K562 (cell line): ENCODE results near the gene DEF6. TPM values are rescaled to one million over a fixed set of nuclear protein-coding genes. Genes with fewer than 3 reads are reported as not detected.

Experiments used
- ATAC-seq: fragments of 200-7000 bp; cut with Tn5 transposase; 3 replicates; pipeline ENCODE4 v1.9.1; 2020; ENCODE audit warnings: moderate library complexity
- BruUV-seq: library from RNA; stranded (reverse); fragments of 400-500 nt; replicated peaks from 2 replicates; lab custom pipeline; 2021; lab: Mats Ljungman, UMichigan
- CTCF ChIA-PET: fragments of 300-600 bp; formaldehyde crosslinking; extraction: SDS; loops from one replicate; lab custom pipeline; 2021; ENCODE audit warnings: low intra/inter-chr PET ratio; lab: Yijun Ruan, JAX
- POLR2A ChIA-PET: fragments of 300-600, 350-650 bp; sonication (Branson Sonifier 250); formaldehyde crosslinking; extraction: SDS; loops from one replicate; lab custom pipeline; 2021; ENCODE audit warnings: antibody characterized with exemption, inconsistent platforms; lab: Yijun Ruan, JAX
- DNase-seq, 4 experiments: peaks; one replicate each; pipeline versions ENCODE4 v3.0.0 to v3.0.0-alpha.2; 2011 to 2018; ENCODE audit warnings: low spot score in 3 of 4, mixed read lengths in 3 of 4; ENCODE audit errors: extremely low read depth in 1 of 4
- FAIRE-seq: peaks from 2 replicates; lab custom pipeline; 2011; peaks lifted over from hg19 to GRCh38; lab: Jason Lieb, UNC
- H2AFZ ChIP-seq: 2 replicates; pipeline ENCODE4 v1.6.0; 2011; ENCODE audit warnings: low read depth, low read length, control low read depth, inconsistent platforms
- H3K27ac ChIP-seq: fragments of 200-600 bp; 3 replicates; pipeline ENCODE4 v1.8.0; 2011; ENCODE audit warnings: low read depth, mild to moderate bottlenecking, control low read depth, inconsistent platforms, low read length, moderate library complexity, mixed read lengths; ENCODE audit errors: extremely low read depth
- H3K27me3 ChIP-seq, 2 experiments: fragments of 300-600 bp in 1 of 2; 2 replicates in 1 of 2; 3 replicates in 1 of 2; pipeline versions ENCODE4 v1.6.0 to v1.8.0; 2011; ENCODE audit warnings: inconsistent platforms in 2 of 2, low read length in 2 of 2, mild to moderate bottlenecking in 1 of 2, mixed read lengths in 1 of 2, moderate library complexity in 1 of 2; ENCODE audit not compliant: control insufficient read depth in 2 of 2, insufficient read depth in 2 of 2
- H3K36me3 ChIP-seq: fragments of 300-600 bp; 3 replicates; pipeline ENCODE4 v1.8.0; 2011; ENCODE audit warnings: mild to moderate bottlenecking, low read length, inconsistent platforms; ENCODE audit not compliant: control insufficient read depth, insufficient read depth
- H3K4me1 ChIP-seq, 2 experiments: fragments of 200-600 bp in 1 of 2; replicated peaks in 1 of 2; 2 replicates in 1 of 2; 3 replicates in 1 of 2; pipeline versions ENCODE4 v1.5.1 to v1.8.0; 2011; ENCODE audit warnings: inconsistent platforms in 2 of 2, low read length in 2 of 2, mild to moderate bottlenecking in 1 of 2, mixed read lengths in 1 of 2, moderate library complexity in 1 of 2; ENCODE audit not compliant: control insufficient read depth in 2 of 2, insufficient read depth in 2 of 2
- H3K4me2 ChIP-seq: 2 replicates; pipeline ENCODE4 v1.6.1; 2011; ENCODE audit warnings: low read length, control low read depth, inconsistent platforms, mixed read lengths; ENCODE audit not compliant: insufficient read depth
- H3K4me3 ChIP-seq: fragments of 200-600 bp; sonication (generic), shearing (Covaris generic); 2 replicates; pipeline ENCODE4 v1.5.1; 2016; ENCODE audit warnings: control low read depth, inconsistent platforms
- H3K79me2 ChIP-seq: fragments of 200-600 bp; 3 replicates; pipeline ENCODE4 v1.8.0; 2011; ENCODE audit warnings: low read length, inconsistent platforms; ENCODE audit not compliant: control insufficient read depth, insufficient read depth
- H3K9ac ChIP-seq, 2 experiments: 2 replicates each; pipeline versions ENCODE4 v1.6.0 to v1.6.1; 2011; ENCODE audit warnings: low read depth in 2 of 2, low read length in 2 of 2, control low read depth in 1 of 2, inconsistent platforms in 1 of 2, mild to moderate bottlenecking in 1 of 2, mixed read lengths in 1 of 2; ENCODE audit not compliant: insufficient read depth in 1 of 2
- H3K9me1 ChIP-seq: one replicate; pipeline ENCODE4 v1.6.0; 2011; ENCODE audit warnings: inconsistent platforms, mild to moderate bottlenecking, low read length, moderate library complexity; ENCODE audit not compliant: control insufficient read depth, insufficient read depth
- H3K9me3 ChIP-seq: replicated peaks from 2 replicates; pipeline ENCODE4 v1.5.1; 2011; ENCODE audit warnings: low read depth, low read length, inconsistent platforms; ENCODE audit not compliant: control insufficient read depth, insufficient read depth
- H4K20me1 ChIP-seq: replicated peaks from 2 replicates; pipeline ENCODE4 v1.6.1; 2011; ENCODE audit warnings: low read length, inconsistent platforms, mixed read lengths; ENCODE audit not compliant: control insufficient read depth, insufficient read depth
- CEBPG ChIP-seq, 3 experiments: fragments of 200-800 bp in 1 of 3; sonication (Bioruptor generic) in 1 of 3; sonication (generic) in 1 of 3; formaldehyde crosslinking in 1 of 3; IDR thresholded peaks in 2 of 3; conservative IDR thresholded peaks in 1 of 3; 2 replicates each; pipeline versions ENCODE4 v1.6.1 to v1.8.0; 2016 to 2022; ENCODE audit warnings: missing compliant biosample characterization in 2 of 3, missing genetic modification characterization in 2 of 3, mild to moderate bottlenecking in 1 of 3, missing genetic modification reagents in 1 of 3
- CREBBP ChIP-seq: IDR thresholded peaks from one replicate; pipeline ENCODE4 v1.6.1; 2012; ENCODE audit warnings: low read depth, mild to moderate bottlenecking, control low read depth, inconsistent platforms, low read length
- EP300 ChIP-seq: IDR thresholded peaks from 2 replicates; pipeline ENCODE4 v1.6.1; 2012; ENCODE audit warnings: low read length, improper control_type of control experiment
- ETV1 ChIP-seq: fragments of 450-650 bp; conservative IDR thresholded peaks from 2 replicates; pipeline ENCODE4 v1.6.1; 2016; ENCODE audit warnings: missing genetic modification characterization, control low read depth, low read depth, missing compliant biosample characterization
- ETV5 ChIP-seq: sonication (generic); formaldehyde crosslinking; IDR thresholded peaks from 2 replicates; pipeline ENCODE4 v1.4.0; 2020; ENCODE audit warnings: low read depth, mild to moderate bottlenecking, missing genetic modification reagents
- FOXA1 ChIP-seq: fragments of 450-650 bp; IDR thresholded peaks from 2 replicates; pipeline ENCODE4 v1.6.1; 2016; ENCODE audit warnings: mild to moderate bottlenecking, borderline replicate concordance
- HOMEZ ChIP-seq: fragments of 250-450 bp; sonication (Bioruptor Pico); IDR thresholded peaks from 2 replicates; pipeline ENCODE4 v1.4.0; 2020; ENCODE audit warnings: mild to moderate bottlenecking, moderate library complexity
- PTTG1 ChIP-seq: fragments of 450-650 bp; IDR thresholded peaks from 2 replicates; pipeline ENCODE4 v1.6.1; 2016; ENCODE audit warnings: low read depth, mild to moderate bottlenecking, missing genetic modification characterization, missing compliant biosample characterization
- TCF15 ChIP-seq: fragments of 250-450 bp; sonication (Bioruptor Pico); IDR thresholded peaks from 2 replicates; pipeline ENCODE4 v1.8.0; 2022; ENCODE audit warnings: moderate library complexity, mild to moderate bottlenecking, inconsistent platforms
- YY1 ChIP-seq, 3 experiments: IDR thresholded peaks; 2 replicates each; pipeline ENCODE4 v1.6.1; 2011; ENCODE audit warnings: low read length in 2 of 3, mild to moderate bottlenecking in 2 of 3, moderate library complexity in 2 of 3, borderline replicate concordance in 1 of 3, control low read depth in 1 of 3, low read depth in 1 of 3; ENCODE audit not compliant: insufficient read depth in 3 of 3, insufficient replicate concordance in 2 of 3, control insufficient read depth in 1 of 3, insufficient read length in 1 of 3; ENCODE audit errors: extremely low read depth in 1 of 3
- ZBTB17 ChIP-seq: fragments of 450-650 bp; formaldehyde crosslinking; IDR thresholded peaks from 2 replicates; pipeline ENCODE4 v1.4.0; 2020; ENCODE audit warnings: mild to moderate bottlenecking
- ZBTB7A ChIP-seq: IDR thresholded peaks from 2 replicates; pipeline ENCODE4 v1.6.1; 2011; ENCODE audit warnings: low read depth, mild to moderate bottlenecking, low read length, moderate library complexity, borderline replicate concordance; ENCODE audit not compliant: control insufficient read depth
- ZNF232 ChIP-seq: sonication (generic); formaldehyde crosslinking; IDR thresholded peaks from 2 replicates; pipeline ENCODE4 v1.8.0; 2022; ENCODE audit warnings: mild to moderate bottlenecking, missing genetic modification reagents
- ZNF583 ChIP-seq: fragments of 250-450 bp; sonication (Bioruptor Pico); IDR thresholded peaks from 2 replicates; pipeline ENCODE4 v1.4.0; 2020
- WGBS: fragments of 100-300 bp; shearing (Covaris generic); methylation state at CpG from one replicate; pipeline ENCODE4 v1.1.6; 2016; ENCODE audit warnings: low coverage, mixed read lengths; ENCODE audit not compliant: insufficient coverage; ENCODE audit errors: missing lambda C conversion rate; 5-methylcytosine and 5-hydroxymethylcytosine counted together
- in situ Hi-C: fragments of 300-500 bp; cut with MboI; formaldehyde crosslinking; loops from 4 replicates; pipeline ENCODE4 v1.15.0; 2018; ENCODE audit warnings: inconsistent platforms, mixed read lengths
- intact Hi-C: fragments of 100-400 bp; cut with micrococcal nuclease; formaldehyde crosslinking; loops from 2 replicates; pipeline ENCODE4 v1.14.2; 2022
- polyA plus RNA-seq, 8 experiments: library from polyadenylated mRNA; depleted of rRNA in 4 of 8; stranded (reverse) in 5 of 8; unstranded in 3 of 8; fragments of >200 nt; fragmentation: Nextera tagmentation in 2 of 8; fragmentation: Illumina TruSeq in 1 of 8; extraction: Ambion mirVana in 2 of 8; extraction: Trizol in 1 of 8; gene quantifications; 2 replicates each; pipeline versions ENCODE4 v1.2.1 to v1.2.3, GENCODE V29; 2011 to 2014; ENCODE audit warnings: inconsistent platforms in 1 of 8, missing spikeins in 1 of 8
- total RNA-seq, 7 experiments: library from RNA; depleted of rRNA in 6 of 7; stranded (reverse); fragments of >200 nt in 6 of 7; fragmentation: Illumina TruSeq in 2 of 7; extraction: Trizol in 2 of 7; gene quantifications; 2 replicates each; pipeline versions ENCODE4 v1.2.1 to v1.2.3, GENCODE V29; 2011 to 2021; ENCODE audit warnings: low replicate concordance in 1 of 7

Gene DEF6
- total and polyA plus RNA-seq, 9 of the 15 experiments (the other 6 are each of a cell fraction or from before 2014, with no cell fraction given) = 1.3 to 44.6 (median 22.7) TPM

DNA sequence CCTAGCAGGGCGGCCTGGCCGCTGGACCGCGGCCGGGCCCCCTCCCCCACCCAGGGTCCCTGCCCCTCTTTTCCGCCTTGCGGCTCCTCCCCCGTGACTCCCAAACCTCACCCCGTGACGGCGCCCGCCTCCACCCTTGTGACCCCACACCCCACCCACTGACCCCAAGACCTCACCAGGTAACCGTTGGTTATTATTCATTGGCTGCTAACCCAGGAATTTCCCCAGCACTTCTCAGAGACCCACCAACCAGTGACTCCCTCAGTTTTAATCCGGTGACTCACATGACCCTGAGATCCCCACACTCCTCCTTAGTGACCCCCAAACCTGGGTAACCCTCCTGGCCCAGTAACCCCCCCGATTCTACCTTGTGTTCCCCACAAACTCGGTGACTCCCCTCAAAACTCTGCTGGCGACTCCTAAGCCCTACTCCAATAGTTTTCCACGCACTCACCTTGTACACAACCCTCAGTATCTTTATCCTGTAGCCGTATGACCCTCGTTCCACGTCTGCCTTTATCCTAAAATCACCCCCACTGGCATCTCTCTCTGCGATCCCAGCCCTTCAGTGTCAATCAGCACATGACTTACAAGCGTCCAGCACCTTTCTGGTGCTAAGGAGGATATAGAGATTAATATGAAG lies 37.5 kb upstream of the DEF6 start (continued):
- TF ChIP-seq CREBBP (no peak), HOMEZ (0 out of 2 replicates have a peak, but pooled peaks have one; percentile 58), ETV5 (CRISPR knock-in tag) (no peak), ETV1 (0 out of 2 replicates have a peak, but pooled peaks have one; percentile 6)

- H3K4me3 ChIP-seq = peak overlapping the region; percentile 79
- ATAC-seq (no peak), DNase-seq (no peak), FAIRE-seq (peak; percentile 64)
- ChIA-PET POLR2A (interaction anchor here (0.6 to 2.6 kb wide), 9 partner anchors 8 to 468 kb away, joined by 3 to 34 read pairs (median 3); partner anchors contain the start of gene DEF6), CTCF (no interaction called here)
- H4K20me1 ChIP-seq = no peaks in the 10 kb centered on the region
- peak overlapping the region; percentile 87 for H2AFZ ChIP-seq
- WGBS = 34% methylated on average over 6 of the region's 6 CpGs
- H3K79me2 ChIP-seq = peaks cover 34% of the 10 kb centered on the region
- no peaks in the 10 kb centered on the region for H3K27me3 ChIP-seq
- peak overlapping the region; percentile 83 to 96; a peak in 3 of 4 replicates for H3K9ac ChIP-seq
- no peaks in the 10 kb centered on the region for H3K36me3 ChIP-seq
- no peaks in the 10 kb centered on the region for H3K9me3 ChIP-seq
- intact Hi-C loops (no loop called here), in situ Hi-C loops (no loop called here)
- peak overlapping the region; percentile 94 for H3K4me2 ChIP-seq
- H3K4me1 ChIP-seq = peaks cover 18 to 55% of the 10 kb centered on the region in 2 experiments
- no peaks in the 10 kb centered on the region for H3K9me1 ChIP-seq
- peak overlapping the region; percentile 95 for H3K27ac ChIP-seq
- TSS peak; percentile 45 for BruUV-seq
- TF ChIP-seq ZNF583 (CRISPR knock-in tag) = 0 out of 2 replicates have a peak, but pooled peaks have one; percentile 43
- TF ChIP-seq EP300 = 0 out of 2 replicates have a peak, but pooled peaks have one; percentile 5
- no peak for TF ChIP-seq ZBTB7A
- TF ChIP-seq ZBTB17 (CRISPR knock-in tag) = 0 out of 2 replicates have a peak, but pooled peaks have one; percentile 18
- 0 out of 2 replicates have a peak, but pooled peaks have one; percentile 57 for TF ChIP-seq TCF15
- TF ChIP-seq PTTG1 (tag) = no peak
- no peak for TF ChIP-seq FOXA1
- TF ChIP-seq CEBPG (CRISPR knock-in tag; IDR thresholded peaks at IDR 0.05) = peak; percentile 51
- TF ChIP-seq CEBPG (tag; conservative IDR thresholded peaks at IDR 0.05 in 1 of 2, IDR thresholded peaks at IDR 0.05 in 1 of 2) = no peak
- TF ChIP-seq ZNF232 (CRISPR knock-in tag) = no peak
- peak in 1 of 3 experiments; percentile 39 for TF ChIP-seq YY1 (IDR thresholded peaks at IDR 0.05; ENCODE audit: borderline replicate concordance in 1 of 3, control insufficient read depth in 1 of 3, extremely low read depth in 1 of 3, insufficient read depth in 3 of 3, insufficient read length in 1 of 3, insufficient replicate concordance in 2 of 3, low read depth in 1 of 3, low read length in 2 of 3)
Measured at GRCh38 chr6:35260591-35261570, 36.7 kb upstream of the DEF6 start.
